Subcutaneous abdominal adipose tissue (tissue), 5 donors: ENCODE data around the gene FAM193A.

Source experiments
- H3K27ac ChIP-seq: one replicate; pipeline ENCODE4 v1.7.0; 2013; ENCODE audit warnings: low read depth, mild to moderate bottlenecking, inconsistent platforms, low read length, moderate library complexity
- H3K27me3 ChIP-seq, 5 donors: one replicate each; pipeline ENCODE4 v1.7.0; 2013; ENCODE audit warnings: low read length in 5 of 5, inconsistent platforms in 1 of 5; ENCODE audit not compliant: control insufficient read depth in 5 of 5, insufficient read depth in 4 of 5
- H3K36me3 ChIP-seq, 5 donors: one replicate each; pipeline ENCODE4 v1.7.0; 2013; ENCODE audit warnings: low read length in 5 of 5; ENCODE audit not compliant: control insufficient read depth in 5 of 5, insufficient read depth in 5 of 5
- H3K4me1 ChIP-seq, 5 donors: one replicate each; pipeline ENCODE4 v1.7.0; 2013; ENCODE audit warnings: low read length in 5 of 5, mild to moderate bottlenecking in 3 of 5, moderate library complexity in 1 of 5; ENCODE audit not compliant: control insufficient read depth in 5 of 5, insufficient read depth in 5 of 5
- H3K4me3 ChIP-seq, 5 donors: one replicate each; pipeline ENCODE4 v1.7.0; 2013; ENCODE audit warnings: low read length in 5 of 5, low read depth in 1 of 5
- H3K9ac ChIP-seq, 5 donors: one replicate each; pipeline ENCODE4 v1.7.0; 2013; ENCODE audit warnings: low read length in 5 of 5, mild to moderate bottlenecking in 4 of 5, moderate library complexity in 3 of 5
- H3K9me3 ChIP-seq, 5 donors: one replicate each; pipeline ENCODE4 v1.7.0; 2013; ENCODE audit warnings: low read length in 5 of 5; ENCODE audit not compliant: control insufficient read depth in 5 of 5
- donor health status: healthy.
- donor health status: healthy.
- donor health status: healthy.
- donor health status: healthy.
- donor health status: healthy.

FAM193A gene

DNA sequence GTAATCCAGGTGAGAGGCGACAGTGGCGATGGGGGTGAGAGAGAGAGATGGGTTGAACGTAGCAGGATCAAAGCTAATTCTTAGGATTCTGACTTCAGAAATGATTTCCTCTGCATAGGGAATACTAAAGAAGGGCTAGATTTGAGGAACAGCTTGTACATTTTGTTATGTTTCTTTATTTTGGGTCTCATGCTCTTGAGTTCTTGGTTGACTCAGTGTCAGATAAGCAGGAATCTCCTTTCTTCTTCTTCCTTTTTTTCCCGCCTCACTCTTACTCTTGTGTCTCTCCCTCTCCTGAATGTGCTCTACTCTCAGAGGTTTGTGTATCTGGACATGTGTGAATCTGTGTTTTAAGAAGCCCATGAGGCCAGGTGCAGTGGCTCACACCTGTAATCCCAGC lies 36.4 kb downstream of the FAM193A start:
- Histone ChIP-seq H3K27ac (no peak overlapping the region), H3K9me3 (no peaks in the 10 kb centered on the region), H3K27me3 (no peaks in the 10 kb centered on the region), H3K4me1 (peaks cover 0 to 33% (median 21%) of the 10 kb centered on the region in 5 donors), H3K9ac (no peak overlapping the region), H3K4me3 (no peak overlapping the region), H3K36me3 (peaks cover 0 to 6% (median under 1%) of the 10 kb centered on the region in 5 donors)

DNA sequence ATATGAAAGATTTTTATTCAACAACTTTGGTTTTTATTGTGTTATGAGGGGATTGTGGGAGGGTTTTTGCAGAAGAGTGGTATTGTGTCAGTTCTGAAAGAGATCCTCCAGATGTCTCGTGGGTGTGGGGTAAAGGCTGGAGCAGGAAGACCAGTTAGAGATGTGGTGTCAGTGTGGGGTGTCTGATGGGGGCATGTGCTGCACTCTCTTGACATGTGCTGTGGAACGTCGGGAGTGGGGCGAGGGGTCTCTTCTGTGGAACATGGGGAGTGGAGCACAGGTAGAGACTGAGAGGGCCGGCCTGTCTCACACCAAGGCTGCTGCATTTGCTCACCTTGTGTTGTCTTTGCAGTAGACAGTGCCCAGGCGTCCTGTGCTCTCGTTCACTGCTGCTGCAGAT lies 37.6 kb downstream of the FAM193A start:
- H3K36me3 ChIP-seq, result peaks cover 0 to 5% (median 0%) of the 10 kb centered on the region in 5 donors
- H3K4me1 ChIP-seq, result peaks cover 0 to 33% (median 21%) of the 10 kb centered on the region in 5 donors
- no peak overlapping the region for H3K4me3 ChIP-seq

DNA sequence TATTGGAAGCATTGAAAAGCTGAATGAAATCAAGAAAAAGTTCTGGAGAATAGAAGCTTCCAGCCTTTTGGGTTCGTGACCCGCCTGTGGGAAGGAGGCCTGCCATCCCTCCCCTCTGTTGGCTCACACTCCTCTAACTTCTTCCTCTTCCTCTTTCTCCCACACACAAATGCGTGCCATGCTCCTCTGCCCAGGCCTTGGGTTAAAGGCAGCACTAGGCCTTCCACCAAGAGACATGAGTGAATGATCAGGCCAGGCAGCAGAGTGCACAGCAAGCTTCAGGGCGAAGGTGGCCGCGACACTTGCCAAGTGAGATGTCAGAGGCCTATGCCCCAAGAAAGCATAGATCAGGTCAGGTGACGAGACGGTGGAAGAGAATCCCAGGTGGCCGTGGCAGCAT lies 38.4 kb downstream of the FAM193A start:
- Histone ChIP-seq H3K4me1 (peaks cover 0 to 33% (median 21%) of the 10 kb centered on the region in 5 donors), H3K27ac (no peak overlapping the region)

More for the DNA sequence above, 37.6 kb downstream of the FAM193A start:
- Histone ChIP-seq H3K9me3 (no peaks in the 10 kb centered on the region), H3K9ac (no peak overlapping the region), H3K27ac (no peak overlapping the region), H3K27me3 (no peaks in the 10 kb centered on the region)

DNA sequence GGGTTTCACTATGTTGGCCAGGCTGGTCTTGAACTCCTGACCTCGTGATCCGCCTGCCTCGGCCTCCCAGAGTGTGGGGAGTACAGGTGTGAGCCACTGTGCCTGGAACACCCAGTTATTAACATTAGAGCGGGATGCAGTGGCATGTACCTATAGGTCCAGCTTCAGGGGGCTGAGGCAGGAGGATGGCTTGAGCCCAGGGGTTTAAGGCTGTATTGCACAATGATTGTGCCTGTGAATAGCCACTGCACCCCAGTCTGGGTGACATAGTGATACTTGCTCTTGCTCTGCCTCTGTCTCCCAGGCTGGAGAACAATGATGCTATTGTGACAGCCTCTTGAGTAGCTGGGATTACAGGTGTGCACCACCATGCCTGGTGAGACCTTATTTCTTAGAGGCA lies 39.8 kb downstream of the FAM193A start:
- H3K9me3 ChIP-seq, result peaks cover 0 to 4% (median 0%) of the 10 kb centered on the region in 5 donors
- no peaks in the 10 kb centered on the region for H3K27me3 ChIP-seq
- H3K9ac ChIP-seq, result no peak overlapping the region
- no peak overlapping the region for H3K27ac ChIP-seq
- peaks cover 0 to 3% (median 0%) of the 10 kb centered on the region in 5 donors for H3K36me3 ChIP-seq
- no peak overlapping the region for H3K4me3 ChIP-seq
- peaks cover 0 to 25% (median 7%) of the 10 kb centered on the region in 5 donors for H3K4me1 ChIP-seq

More for the DNA sequence above, 38.4 kb downstream of the FAM193A start:
- Histone ChIP-seq H3K9me3 (peaks cover 0 to 1% (median 0%) of the 10 kb centered on the region in 5 donors), H3K27me3 (no peaks in the 10 kb centered on the region), H3K4me3 (no peak overlapping the region), H3K36me3 (peaks cover 0 to 3% (median 0%) of the 10 kb centered on the region in 5 donors), H3K9ac (no peak overlapping the region)

- Histone ChIP-seq H3K36me3 (peaks cover 0 to 3% (median 0%) of the 10 kb centered on the region in 5 donors), H3K27me3 (no peaks in the 10 kb centered on the region), H3K9me3 (peaks cover 0 to 4% (median 0%) of the 10 kb centered on the region in 5 donors), H3K9ac (no peak overlapping the region), H3K4me3 (no peak overlapping the region), H3K4me1 (peaks cover 0 to 24% (median 14%) of the 10 kb centered on the region in 5 donors), H3K27ac (no peak overlapping the region)
These were observed 41.7 kb downstream of the FAM193A start for GRCh38 chr4:2578106-2578505.

DNA sequence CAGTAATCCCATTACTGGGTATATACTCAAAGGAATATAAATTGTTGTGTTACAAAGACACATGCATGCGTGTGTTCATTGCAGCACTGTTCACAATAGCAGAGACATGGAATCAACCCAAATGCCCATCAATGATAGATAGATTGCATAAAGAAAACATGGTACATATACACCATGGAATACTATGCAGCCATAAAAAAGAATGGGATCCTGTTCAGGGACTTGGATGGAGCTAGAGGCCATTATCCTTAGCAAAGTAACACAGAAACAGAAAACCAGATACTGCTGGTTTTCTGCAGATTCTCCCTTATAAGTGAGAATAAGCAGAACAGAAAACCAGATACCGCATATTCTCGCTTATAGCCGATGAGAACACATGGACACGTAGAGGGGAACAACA lies 43.5 kb downstream of the FAM193A start:
- Histone ChIP-seq H3K27ac (no peak overlapping the region), H3K9me3 (peaks cover 0 to 4% (median 0%) of the 10 kb centered on the region in 5 donors), H3K9ac (no peak overlapping the region), H3K36me3 (peaks cover 0 to 3% (median 0%) of the 10 kb centered on the region in 5 donors), H3K4me3 (no peak overlapping the region), H3K4me1 (peaks cover 0 to 24% (median 20%) of the 10 kb centered on the region in 5 donors), H3K27me3 (no peaks in the 10 kb centered on the region)

- peaks cover 4 to 38% (median 36%) of the 10 kb centered on the region in 5 donors for H3K4me1 ChIP-seq
- H3K9ac ChIP-seq, result no peak overlapping the region
- H3K4me3 ChIP-seq, result no peak overlapping the region
- no peak overlapping the region for H3K27ac ChIP-seq
- no peaks in the 10 kb centered on the region for H3K27me3 ChIP-seq
- no peaks in the 10 kb centered on the region for H3K36me3 ChIP-seq
- H3K9me3 ChIP-seq, result peaks cover 0 to 4% (median 0%) of the 10 kb centered on the region in 5 donors
These were observed 46.6 kb downstream of the FAM193A start for GRCh38 chr4:2583092-2583491.

DNA sequence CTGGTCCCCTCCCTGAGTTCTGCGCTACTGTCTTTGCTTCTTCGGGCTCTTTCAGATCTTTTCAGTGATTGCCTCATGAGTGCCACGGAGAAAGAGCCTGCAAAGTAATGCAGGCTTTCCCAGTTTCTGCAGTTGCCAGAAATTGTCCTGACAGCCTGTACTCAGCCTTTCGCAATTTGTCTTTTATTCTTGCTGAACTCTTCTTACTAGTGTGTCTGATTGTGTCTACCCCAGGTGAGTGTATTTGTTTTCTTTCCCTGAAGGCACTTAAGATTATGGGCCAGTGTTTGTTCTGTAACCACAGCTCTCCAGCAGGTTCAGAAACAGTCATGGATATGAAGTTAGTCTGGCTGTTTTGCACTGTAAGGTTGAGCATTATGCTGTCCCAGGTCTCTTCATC lies 47.1 kb downstream of the FAM193A start:
- Histone ChIP-seq H3K9me3 (peaks cover 0 to 4% (median 0%) of the 10 kb centered on the region in 5 donors), H3K36me3 (no peaks in the 10 kb centered on the region), H3K27ac (no peak overlapping the region), H3K27me3 (no peaks in the 10 kb centered on the region), H3K9ac (no peak overlapping the region), H3K4me1 (peaks cover 4 to 39% (median 38%) of the 10 kb centered on the region in 5 donors), H3K4me3 (no peak overlapping the region)

DNA sequence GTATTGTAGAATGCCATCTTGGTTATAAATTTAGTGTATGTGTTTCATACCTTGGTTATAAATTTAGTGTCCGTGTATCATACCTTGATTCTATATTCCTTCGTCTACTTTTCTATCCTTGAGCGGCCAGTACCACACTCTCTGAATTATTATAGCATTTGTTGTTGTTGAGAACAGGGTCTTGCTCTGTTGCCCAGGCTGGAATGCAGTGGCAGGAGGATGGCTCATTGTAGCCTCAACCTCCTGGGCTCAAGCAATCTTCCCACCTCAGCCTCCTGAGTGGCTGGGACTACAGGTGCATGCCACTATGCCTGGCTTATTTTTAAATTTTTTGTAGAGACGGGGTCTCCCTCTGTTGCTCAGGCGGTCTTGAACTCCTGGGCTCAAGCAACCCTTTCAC lies 50.1 kb downstream of the FAM193A start:
- H3K4me1 ChIP-seq, result peaks cover 7 to 51% (median 47%) of the 10 kb centered on the region in 5 donors
- no peaks in the 10 kb centered on the region for H3K27me3 ChIP-seq
- no peaks in the 10 kb centered on the region for H3K36me3 ChIP-seq
- H3K4me3 ChIP-seq, result no peak overlapping the region
- H3K9ac ChIP-seq, result no peak overlapping the region
- H3K9me3 ChIP-seq, result no peaks in the 10 kb centered on the region
- H3K27ac ChIP-seq, result no peak overlapping the region

GRCh38 chr4:2587213-2587823 lies 50.9 kb downstream of the FAM193A start:
- H3K36me3 ChIP-seq, result no peaks in the 10 kb centered on the region
- H3K27me3 ChIP-seq, result no peaks in the 10 kb centered on the region
- no peaks in the 10 kb centered on the region for H3K9me3 ChIP-seq
- no peak overlapping the region for H3K9ac ChIP-seq
- peaks cover 7 to 51% (median 48%) of the 10 kb centered on the region in 5 donors for H3K4me1 ChIP-seq
- H3K27ac ChIP-seq, result no peak overlapping the region
- H3K4me3 ChIP-seq, result no peak overlapping the region
